Esophagus muscularis mucosa (tissue), 4 donors: Measurements from ENCODE around the gene RADIL. TPM values are rescaled to one million over a fixed set of nuclear protein-coding genes. Genes with fewer than 3 reads are reported as not detected.

Experiments
- DNase-seq: peaks from one replicate; pipeline ENCODE4 v3.0.0-alpha.2; 2017; ENCODE audit errors: extremely low spot score
- H3K27ac ChIP-seq, 4 donors: fragments of 200-600 bp; sonication (generic); replicated peaks in 1 of 4; 1 replicate in 3 of 4; 2 replicates in 1 of 4; pipeline ENCODE4 v1.5.1; 2016 to 2019; ENCODE audit warnings: mild to moderate bottlenecking in 1 of 4
- H3K27me3 ChIP-seq, 4 donors: fragments of 200-600 bp; sonication (generic); one replicate each; pipeline versions ENCODE4 v1.5.1 to v1.6.0; 2016 to 2019
- H3K36me3 ChIP-seq, 4 donors: fragments of 200-600 bp; sonication (generic); one replicate each; pipeline ENCODE4 v1.5.1; 2016 to 2019
- H3K4me1 ChIP-seq, 4 donors: fragments of 200-600 bp; sonication (generic); one replicate each; pipeline ENCODE4 v1.5.1; 2016 to 2019
- H3K4me3 ChIP-seq, 4 donors: fragments of 200-600 bp; sonication (generic); 1 replicate in 2 of 4; 2 replicates in 2 of 4; pipeline ENCODE4 v1.5.1; 2016 to 2019; ENCODE audit warnings: mild to moderate bottlenecking in 4 of 4, moderate library complexity in 1 of 4
- H3K9me3 ChIP-seq, 4 donors: fragments of 200-600 bp; sonication (generic); 1 replicate in 3 of 4; 2 replicates in 1 of 4; pipeline ENCODE4 v1.5.1; 2016 to 2019
- EP300 ChIP-seq: sonication (generic); formaldehyde crosslinking; IDR thresholded peaks from one replicate; pipeline ENCODE4 v1.6.1; 2017; ENCODE audit warnings: antibody characterized with exemption
- POLR2A ChIP-seq: fragments of 450-650 bp; IDR thresholded peaks from one replicate; pipeline ENCODE4 v1.6.1; 2017; ENCODE audit warnings: antibody characterized with exemption, moderate library complexity, mild to moderate bottlenecking, low read depth
- POLR2AphosphoS5 ChIP-seq, 2 donors: sonication (generic); formaldehyde crosslinking; IDR thresholded peaks; one replicate each; pipeline ENCODE4 v1.6.1; 2017; ENCODE audit warnings: antibody characterized with exemption in 2 of 2
- WGBS: methylation state at CpG from one replicate; pipeline ENCODE4 v1.1.5; 2018; 5-methylcytosine and 5-hydroxymethylcytosine counted together
- intact Hi-C: fragments of 100-400 bp; cut with DNase I; formaldehyde crosslinking; loops from one replicate; pipeline ENCODE4 v1.15.1; 2023
- total RNA-seq, 4 donors: library from RNA; depleted of rRNA; stranded (reverse); fragments of >200 nt; gene quantifications; one replicate each; pipeline versions ENCODE4 v1.1.0 to v1.2.1, GENCODE V29; 2016
- TF ChIP-seq, protein P1 (sequence below), 3 experiments: fragments of 200-600 bp in 2 of 3; fragments of 450-650 bp in 1 of 3; sonication (generic) in 2 of 3; IDR thresholded peaks; one replicate each; pipeline ENCODE4 v1.5.1; 2017 to 2019; ENCODE audit warnings: antibody characterized with exemption in 3 of 3, mild to moderate bottlenecking in 2 of 3, moderate library complexity in 1 of 3

Gene RADIL
- total RNA-seq, 4 donors from 2014 or later: 6.5 to 12.9 (median 12.1) TPM

DNA sequence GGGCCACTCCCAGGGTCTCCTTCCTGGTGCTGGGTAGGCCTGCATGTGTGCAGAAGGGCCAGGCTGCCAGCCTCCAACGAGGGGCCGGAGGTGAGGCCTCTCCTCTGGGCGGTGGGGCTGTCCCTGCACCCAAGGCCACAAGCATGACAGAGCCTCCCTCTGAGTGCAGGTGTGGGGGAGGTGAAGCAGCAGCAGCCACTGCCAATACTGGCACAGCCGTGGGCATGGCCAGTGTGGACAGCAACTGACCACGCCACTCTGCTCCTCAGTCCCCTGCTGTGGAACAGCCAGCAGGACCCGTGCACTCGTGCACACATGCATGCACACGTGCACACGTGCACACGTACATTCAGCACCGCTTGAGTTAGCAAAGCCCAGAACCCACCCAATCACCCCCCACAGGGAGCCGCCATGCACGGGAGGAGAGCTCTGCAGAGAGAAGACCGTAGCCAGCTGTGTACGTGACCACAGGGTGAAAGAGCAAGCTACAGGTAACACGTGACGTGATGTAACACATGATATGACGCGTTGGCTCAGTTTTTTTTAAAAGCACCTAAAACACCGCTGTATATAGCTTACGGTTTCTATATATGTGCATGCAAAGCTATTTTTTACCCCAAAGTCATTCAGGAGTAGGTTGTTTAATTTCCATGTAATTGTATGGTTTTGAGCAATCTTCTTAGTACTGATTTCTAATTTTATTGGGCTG is 44.7 kb downstream of the RADIL start:
- H3K9me3 ChIP-seq: no peaks in the 10 kb centered on the region
- no peak for DNase-seq
- H3K4me3 ChIP-seq: no peak overlapping the region
- H3K36me3 ChIP-seq: peaks cover 0 to 23% (median 7%) of the 10 kb centered on the region in 4 donors
- 93% methylated on average over 16 of the region's 21 CpGs for WGBS
- H3K27me3 ChIP-seq: no peaks in the 10 kb centered on the region
- no peak overlapping the region for H3K27ac ChIP-seq
- no peak for TF ChIP-seq EP300
- H3K4me1 ChIP-seq: peaks cover 6 to 17% (median 11%) of the 10 kb centered on the region in 4 donors
- intact Hi-C loops: no loop called here

DNA sequence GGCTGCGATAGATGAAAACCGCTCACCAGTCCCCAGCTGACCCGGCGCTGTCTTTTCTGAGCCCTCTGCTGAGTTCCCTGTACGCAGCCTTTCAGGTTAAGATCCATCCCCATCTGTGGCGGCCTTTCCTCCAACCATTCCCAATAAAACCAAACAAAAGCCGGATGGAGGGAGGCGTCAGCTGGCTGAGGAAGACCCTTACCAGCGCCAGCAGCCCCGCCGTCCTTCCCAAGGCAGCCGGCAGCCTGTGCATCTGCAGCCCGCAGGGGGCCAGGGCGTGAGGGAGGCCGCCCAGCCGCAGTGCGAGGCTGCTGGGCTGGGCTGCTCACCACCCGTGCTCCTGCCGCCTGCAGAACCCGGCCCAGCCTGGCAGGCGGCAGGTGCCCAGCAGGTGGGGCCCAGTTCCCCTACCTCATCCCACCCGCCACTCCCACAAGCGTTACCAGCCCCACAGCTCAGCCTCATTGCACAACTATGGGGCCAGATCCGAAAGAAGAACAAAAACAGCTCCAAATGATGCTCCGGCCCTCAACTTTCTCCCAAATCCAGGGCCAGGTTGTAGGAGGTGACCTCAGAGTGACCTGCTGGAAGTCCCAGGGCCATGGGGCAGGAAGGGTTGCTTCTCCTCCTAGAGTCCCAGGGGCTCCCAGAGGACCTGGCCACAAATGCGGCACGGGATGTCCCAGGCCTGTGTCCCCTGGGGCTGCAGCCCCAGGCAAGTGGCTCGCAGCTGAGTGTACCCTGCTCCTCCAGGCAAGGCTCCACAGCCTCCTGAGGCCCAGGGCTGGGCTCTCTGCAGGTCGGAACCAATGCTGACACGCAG is 45.5 kb downstream of the RADIL start:
- TF ChIP-seq POLR2A (no peak), POLR2AphosphoS5 (IDR thresholded peaks at IDR 0.05) (no peak), EP300 (no peak)
- TF ChIP-seq, protein P1, sequence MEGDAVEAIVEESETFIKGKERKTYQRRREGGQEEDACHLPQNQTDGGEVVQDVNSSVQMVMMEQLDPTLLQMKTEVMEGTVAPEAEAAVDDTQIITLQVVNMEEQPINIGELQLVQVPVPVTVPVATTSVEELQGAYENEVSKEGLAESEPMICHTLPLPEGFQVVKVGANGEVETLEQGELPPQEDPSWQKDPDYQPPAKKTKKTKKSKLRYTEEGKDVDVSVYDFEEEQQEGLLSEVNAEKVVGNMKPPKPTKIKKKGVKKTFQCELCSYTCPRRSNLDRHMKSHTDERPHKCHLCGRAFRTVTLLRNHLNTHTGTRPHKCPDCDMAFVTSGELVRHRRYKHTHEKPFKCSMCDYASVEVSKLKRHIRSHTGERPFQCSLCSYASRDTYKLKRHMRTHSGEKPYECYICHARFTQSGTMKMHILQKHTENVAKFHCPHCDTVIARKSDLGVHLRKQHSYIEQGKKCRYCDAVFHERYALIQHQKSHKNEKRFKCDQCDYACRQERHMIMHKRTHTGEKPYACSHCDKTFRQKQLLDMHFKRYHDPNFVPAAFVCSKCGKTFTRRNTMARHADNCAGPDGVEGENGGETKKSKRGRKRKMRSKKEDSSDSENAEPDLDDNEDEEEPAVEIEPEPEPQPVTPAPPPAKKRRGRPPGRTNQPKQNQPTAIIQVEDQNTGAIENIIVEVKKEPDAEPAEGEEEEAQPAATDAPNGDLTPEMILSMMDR (IDR thresholded peaks at IDR 0.05): no peak
- no peaks in the 10 kb centered on the region for H3K9me3 ChIP-seq
- H3K27ac ChIP-seq: no peak overlapping the region
- intact Hi-C loops: no loop called here
- H3K4me1 ChIP-seq: peaks cover 6 to 17% (median 10%) of the 10 kb centered on the region in 4 donors
- WGBS: 71% methylated on average over 28 of the region's 30 CpGs
- peaks cover 0 to 29% (median 7%) of the 10 kb centered on the region in 4 donors for H3K36me3 ChIP-seq
- H3K4me3 ChIP-seq: no peak overlapping the region
- no peak for DNase-seq
- no peaks in the 10 kb centered on the region for H3K27me3 ChIP-seq

DNA sequence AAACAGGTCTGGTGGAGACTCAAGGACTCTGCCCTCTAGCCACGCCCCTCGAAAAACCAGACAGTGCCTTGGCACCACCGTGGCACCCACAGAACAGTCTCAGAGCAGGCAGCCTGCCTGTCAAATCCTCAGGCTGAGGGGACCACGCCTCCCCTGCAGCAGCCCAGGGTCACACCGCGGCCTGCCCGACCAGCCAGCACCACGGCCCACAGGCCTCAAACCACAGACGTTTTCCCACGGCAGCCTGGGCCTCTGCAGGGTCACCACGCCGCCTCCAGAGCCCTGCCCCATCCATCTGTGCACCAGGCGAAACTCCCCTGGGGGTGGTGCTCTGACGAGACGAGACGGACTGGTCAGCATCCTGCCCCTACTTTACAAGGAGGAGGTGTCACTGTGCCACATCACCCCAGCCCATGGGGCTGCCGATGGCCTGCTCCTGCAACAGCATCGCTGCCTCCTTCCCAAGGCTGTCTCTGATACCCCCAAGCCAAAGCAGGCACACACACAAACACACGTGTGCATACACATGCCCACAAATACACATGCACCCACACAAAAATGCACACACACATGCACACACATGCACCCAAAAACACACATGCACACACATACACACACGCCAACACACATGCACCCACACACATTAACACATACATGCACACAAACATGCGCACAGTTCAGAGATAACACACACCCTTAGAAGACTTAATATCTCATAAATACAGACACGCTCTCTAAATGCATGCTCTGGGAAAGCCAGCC is 46.3 kb downstream of the RADIL start:
- Histone ChIP-seq H3K36me3 (peaks cover 0 to 32% (median 7%) of the 10 kb centered on the region in 4 donors), H3K4me3 (no peak overlapping the region), H3K9me3 (no peaks in the 10 kb centered on the region), H3K27ac (no peak overlapping the region), H3K4me1 (peaks cover 6 to 17% (median 8%) of the 10 kb centered on the region in 4 donors), H3K27me3 (no peaks in the 10 kb centered on the region)
- intact Hi-C loops: no loop called here
- 71% methylated on average over 19 of the region's 22 CpGs for WGBS
- no peak for TF ChIP-seq POLR2AphosphoS5 (IDR thresholded peaks at IDR 0.05)
- TF ChIP-seq, protein P1 (IDR thresholded peaks at IDR 0.05): no peak
- TF ChIP-seq POLR2A: no peak
- TF ChIP-seq EP300: no peak
- DNase-seq: no peak

DNA sequence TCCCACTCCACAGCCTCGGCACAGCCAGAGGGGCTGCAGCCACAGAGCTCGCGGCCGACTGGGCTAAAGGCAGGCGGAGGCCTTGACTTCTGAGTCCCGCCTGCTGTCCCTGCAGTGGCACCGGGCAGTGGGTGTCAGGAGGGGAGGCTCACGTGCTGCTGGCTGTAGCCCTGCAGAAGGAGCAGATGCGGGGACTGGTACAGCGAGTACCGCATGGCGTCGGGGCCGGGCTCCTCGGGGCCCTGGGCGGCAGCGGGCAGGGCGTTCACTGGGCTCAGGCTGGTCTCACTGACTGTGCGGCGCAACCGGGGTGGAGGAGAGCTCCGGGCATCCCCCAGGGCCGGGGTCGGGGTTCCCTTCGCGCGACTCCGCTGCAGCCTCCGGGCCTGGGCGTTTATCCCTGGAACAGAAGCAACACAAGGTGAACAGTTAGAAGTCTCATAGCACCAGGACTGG is 47.3 kb downstream of the RADIL start:
- DNase-seq: no peak

More for the DNA sequence above, 47.3 kb downstream of the RADIL start:
- Histone ChIP-seq H3K27ac (no peak overlapping the region), H3K9me3 (no peaks in the 10 kb centered on the region), H3K27me3 (no peaks in the 10 kb centered on the region), H3K36me3 (peaks cover 0 to 32% (median 7%) of the 10 kb centered on the region in 4 donors), H3K4me1 (peaks cover 6 to 17% (median 8%) of the 10 kb centered on the region in 4 donors), H3K4me3 (no peak overlapping the region)
- intact Hi-C loops: no loop called here
- 100% methylated on average over 11 of the region's 30 CpGs for WGBS
- TF ChIP-seq EP300: no peak
- TF ChIP-seq POLR2AphosphoS5 (IDR thresholded peaks at IDR 0.05): no peak
- no peak for TF ChIP-seq POLR2A
- TF ChIP-seq, protein P1 (IDR thresholded peaks at IDR 0.05): no peak
